Esophagus (tissue), 2 donors: ENCODE measurements around the gene DISC1. TPM values are rescaled to one million over a fixed set of nuclear protein-coding genes. Genes with fewer than 3 reads are reported as not detected.
"Not testable (repeated sequence)": the region's sequence is repeated elsewhere in the genome, so short reads cannot be mapped to it uniquely, and the experiment has no call there.

Experiments used
- H3K27ac ChIP-seq, 2 donors: one replicate each; pipeline ENCODE4 v1.5.1; 2013; ENCODE audit warnings: low read depth in 2 of 2, mild to moderate bottlenecking in 2 of 2, inconsistent platforms in 1 of 2, low read length in 1 of 2, moderate library complexity in 1 of 2
- H3K27me3 ChIP-seq, 2 donors: one replicate each; pipeline ENCODE4 v1.6.1; 2013; ENCODE audit warnings: low read length in 2 of 2, control low read depth in 1 of 2, mild to moderate bottlenecking in 1 of 2; ENCODE audit not compliant: insufficient read depth in 2 of 2, control insufficient read depth in 1 of 2
- H3K36me3 ChIP-seq, 2 donors: one replicate each; pipeline ENCODE4 v1.6.1; 2013; ENCODE audit warnings: low read length in 1 of 2; ENCODE audit not compliant: control insufficient read depth in 2 of 2, insufficient read depth in 2 of 2
- H3K4me1 ChIP-seq, 2 donors: one replicate each; pipeline ENCODE4 v1.6.1; 2013; ENCODE audit warnings: low read length in 1 of 2; ENCODE audit not compliant: control insufficient read depth in 2 of 2, insufficient read depth in 2 of 2
- H3K4me3 ChIP-seq, 2 donors: one replicate each; pipeline ENCODE4 v1.5.1; 2013; ENCODE audit warnings: low read length in 2 of 2, mild to moderate bottlenecking in 2 of 2, low read depth in 1 of 2, moderate library complexity in 1 of 2
- H3K9me3 ChIP-seq, 2 donors: one replicate each; pipeline ENCODE4 v1.6.1; 2013; ENCODE audit warnings: mild to moderate bottlenecking in 2 of 2, low read depth in 1 of 2, low read length in 1 of 2, moderate library complexity in 1 of 2; ENCODE audit not compliant: control insufficient read depth in 2 of 2, insufficient read depth in 1 of 2
- WGBS, 2 donors: extraction: QIAGEN DNeasy Blood & Tissue Kit; methylation state at CpG; one replicate each; pipeline ENCODE4 v1.1.7; 2013; 5-methylcytosine and 5-hydroxymethylcytosine counted together
- polyA plus RNA-seq, 2 donors: library from polyadenylated mRNA; stranded (reverse); fragments of 200-250 nt; gene quantifications; one replicate each; pipeline ENCODE4 v1.2.3, GENCODE V29; 2013
- donor health status: healthy with polysubstance abuse.
- donor health status: Bipolar disorder and iron deficiency.

The DISC1 gene
- polyA plus RNA-seq, 2 donors: 0.41 to 0.79 TPM

- Histone ChIP-seq H3K27ac (no peak overlapping the region), H3K36me3 (no peaks in the 10 kb centered on the region), H3K4me1 (no peaks in the 10 kb centered on the region), H3K9me3 (no peaks in the 10 kb centered on the region), H3K27me3 (no peaks in the 10 kb centered on the region), H3K4me3 (no peak overlapping the region)
- WGBS, 2 donors: 45 to 46% methylated on average over 2 of the region's 2 CpGs
Observed at GRCh38 chr1:231642618-231643017, 16.0 kb downstream of the DISC1 start.

- H3K27ac ChIP-seq: no peak overlapping the region
- no peaks in the 10 kb centered on the region for H3K27me3 ChIP-seq
- WGBS, 2 donors: 81 to 84% methylated on average over 13 of the region's 13 CpGs
- no peaks in the 10 kb centered on the region for H3K9me3 ChIP-seq
- H3K36me3 ChIP-seq: no peaks in the 10 kb centered on the region
- no peak overlapping the region for H3K4me3 ChIP-seq
- H3K4me1 ChIP-seq: no peaks in the 10 kb centered on the region
Observed at GRCh38 chr1:231643071-231643934, 16.7 kb downstream of the DISC1 start.

- Histone ChIP-seq H3K4me3 (no peak overlapping the region), H3K27me3 (no peaks in the 10 kb centered on the region), H3K9me3 (no peaks in the 10 kb centered on the region), H3K36me3 (no peaks in the 10 kb centered on the region), H3K4me1 (no peaks in the 10 kb centered on the region), H3K27ac (no peak overlapping the region)
Observed at GRCh38 chr1:231643935-231644237, 17.3 kb downstream of the DISC1 start.

GRCh38 chr1:231645634-231646033, 19.0 kb downstream of the DISC1 start:
- H3K4me1 ChIP-seq, H3K9me3 ChIP-seq, H3K27me3 ChIP-seq, H3K27ac ChIP-seq, H3K36me3 ChIP-seq, H3K4me3 ChIP-seq: not testable (repeated sequence)
- WGBS, 2 donors: 98% methylated on average over 6 of the region's 6 CpGs

GRCh38 chr1:231646165-231646564, 19.6 kb downstream of the DISC1 start:
- not testable (repeated sequence) for H3K27me3 ChIP-seq, H3K4me1 ChIP-seq, H3K9me3 ChIP-seq, H3K4me3 ChIP-seq, H3K36me3 ChIP-seq, H3K27ac ChIP-seq
- 92 to 96% methylated on average over 2 to 3 of the region's 4 CpGs for WGBS, 2 donors

GRCh38 chr1:231651621-231652260, 25.2 kb downstream of the DISC1 start:
- H3K27ac ChIP-seq: peak overlapping the region in 1 of 2 donors; percentile 65
- not testable (repeated sequence) for H3K4me1 ChIP-seq, H3K4me3 ChIP-seq, H3K27me3 ChIP-seq, H3K9me3 ChIP-seq, H3K36me3 ChIP-seq
- 49 to 52% methylated on average over 10 of the region's 10 CpGs for WGBS, 2 donors

GRCh38 chr1:231653632-231654031, 27.0 kb downstream of the DISC1 start:
- no peaks in the 10 kb centered on the region for H3K36me3 ChIP-seq
- H3K4me1 ChIP-seq: peaks cover 0 to 5% of the 10 kb centered on the region in 2 donors
- no peaks in the 10 kb centered on the region for H3K9me3 ChIP-seq
- H3K27ac ChIP-seq: no peak overlapping the region
- 91 to 98% methylated on average over 2 of the region's 2 CpGs for WGBS, 2 donors
- no peak overlapping the region for H3K4me3 ChIP-seq
- no peaks in the 10 kb centered on the region for H3K27me3 ChIP-seq

GRCh38 chr1:231656741-231657140, 30.2 kb downstream of the DISC1 start:
- Histone ChIP-seq H3K9me3 (no peaks in the 10 kb centered on the region), H3K4me3 (no peak overlapping the region), H3K27ac (no peak overlapping the region), H3K27me3 (no peaks in the 10 kb centered on the region), H3K4me1 (peaks cover 0 to 2% of the 10 kb centered on the region in 2 donors), H3K36me3 (no peaks in the 10 kb centered on the region)
- 85 to 93% methylated on average over 1 of the region's 1 CpG for WGBS, 2 donors

GRCh38 chr1:231658223-231658622, 31.6 kb downstream of the DISC1 start:
- not testable (repeated sequence) for H3K27me3 ChIP-seq, H3K36me3 ChIP-seq, H3K27ac ChIP-seq, H3K4me1 ChIP-seq, H3K9me3 ChIP-seq, H3K4me3 ChIP-seq
- WGBS, 2 donors: 92 to 99% methylated on average over 1 of the region's 1 CpG

- peaks cover 0 to 3% of the 10 kb centered on the region in 2 donors for H3K9me3 ChIP-seq
- no peak overlapping the region for H3K4me3 ChIP-seq
- H3K36me3 ChIP-seq: no peaks in the 10 kb centered on the region
- WGBS, 2 donors: 96 to 100% methylated on average over 3 of the region's 3 CpGs
- no peak overlapping the region for H3K27ac ChIP-seq
- H3K27me3 ChIP-seq: no peaks in the 10 kb centered on the region
- H3K4me1 ChIP-seq: no peaks in the 10 kb centered on the region
Observed at GRCh38 chr1:231660198-231660597, 33.6 kb downstream of the DISC1 start.
